ENCODE measurements around the gene MAP3K14. TPM values are rescaled to one million over a fixed set of nuclear protein-coding genes. Genes with fewer than 3 reads are reported as not detected.
A peak's percentile ranks its signal among the peaks of the same experiment; 100 is the strongest.

The MAP3K14 gene
- total and polyA plus RNA-seq, 10 of the 15 experiments (the other 5 are each of a cell fraction or from before 2014, with no cell fraction given): 2.1 to 33.3 (median 19.7) TPM

GRCh38 chr17:45353043-45353442 is 36.2 kb upstream of the MAP3K14 start:
- Histone ChIP-seq H3K27me3 (replicated peaks in 1 of 2; ENCODE audit: control insufficient read depth in 2 of 2, insufficient read depth in 2 of 2, low read length in 1 of 2) (no peaks in the 10 kb centered on the region), H3K9ac (ENCODE audit: control insufficient read depth, insufficient read depth, low read length) (no peak overlapping the region), H3K36me3 (ENCODE audit: control insufficient read depth in 2 of 2, insufficient read depth in 2 of 2, low read length in 1 of 2) (no peaks in the 10 kb centered on the region), H2AFZ (ENCODE audit: control insufficient read depth, low read depth, low read length) (no peak overlapping the region), H3K79me2 (ENCODE audit: control insufficient read depth, insufficient read depth, low read length) (no peaks in the 10 kb centered on the region), H3K27ac (ENCODE audit: control insufficient read depth, insufficient read depth) (no peak overlapping the region), H3K4me1 (ENCODE audit: control insufficient read depth, insufficient read depth, low read length) (peaks cover 24% of the 10 kb centered on the region), H3K4me2 (ENCODE audit: control insufficient read depth, insufficient read depth) (0 out of 2 replicates have a peak overlapping the region, but pooled peaks have one; percentile 33), H3K9me3 (replicated peaks; ENCODE audit: control insufficient read depth, insufficient read depth, low read length) (peaks cover 5% of the 10 kb centered on the region), H4K20me1 (ENCODE audit: control insufficient read depth, insufficient read depth) (no peaks in the 10 kb centered on the region), H3K4me3 (no peak overlapping the region)
- ChIA-PET SMC1A (ENCODE audit: uncharacterized antibody, unreplicated experiment) (interaction anchor here (1.0 kb wide), 1 partner anchor 31 kb away, joined by 3 read pairs; no protein-coding TSS in a partner anchor), POLR2A (no interaction called here), CTCF (no interaction called here), RAD21 (ENCODE audit: unreplicated experiment) (no interaction called here)
- intact Hi-C loops (cut with micrococcal nuclease; ENCODE audit: unreplicated experiment) (no loop called here), in situ Hi-C loops (cut with MboI) (no loop called here)
- BruUV-seq (replicated peaks): no TSS peak
- ATAC-seq (peak; percentile 71), FAIRE-seq (no peak), DNase-seq (ENCODE audit: low read depth, low spot score) (peak; percentile 79)
- WGBS (ENCODE audit: insufficient coverage, insufficient replicate concordance, low lambda C conversion rate, missing lambda C conversion rate): 7% methylated on average over 4 of the region's 4 CpGs
- TF ChIP-seq NBN (IDR thresholded peaks at IDR 0.05) (peak; percentile 47; the same call in 1 of the 2 replicates), STAT1 (conservative IDR thresholded peaks at IDR 0.05) (no peak), RAD21 (IDR thresholded peaks at IDR 0.05; ENCODE audit: insufficient read depth, low read depth, low read length) (no peak), IKZF2 (IDR thresholded peaks at IDR 0.05) (peak; percentile 94 to 95), JUNB (IDR thresholded peaks at IDR 0.05) (peak; percentile 75), HDAC6 (IDR thresholded peaks at IDR 0.05; ENCODE audit: unreplicated experiment) (no peak), NFYB (IDR thresholded peaks at IDR 0.05; ENCODE audit: insufficient read depth, low read depth, low read length) (peak; percentile 70; the same call in 1 of the 2 replicates), PAX8 (IDR thresholded peaks at IDR 0.05) (no peak), EP300 (IDR thresholded peaks at IDR 0.05; ENCODE audit: borderline replicate concordance in 1 of 2, control insufficient read depth in 1 of 2, low read depth in 2 of 2, low read length in 2 of 2) (peak; percentile 76 to 81; a peak in 3 of 4 replicates), EED (IDR thresholded peaks at IDR 0.05; ENCODE audit: low read depth) (peak; percentile 95), RCOR1 (conservative IDR thresholded peaks at IDR 0.05; ENCODE audit: low read depth, low read length) (no peak), RAD51 (IDR thresholded peaks at IDR 0.05) (peak; percentile 93), BACH1 (IDR thresholded peaks at IDR 0.05; ENCODE audit: borderline replicate concordance) (peak; percentile 74; the same call in 1 of the 2 replicates), HSF1 (IDR thresholded peaks at IDR 0.05; ENCODE audit: low read depth, low read length) (no peak), NFIC (IDR thresholded peaks at IDR 0.05; ENCODE audit: low read depth, low read length) (peak; percentile 92; the same call in 1 of the 2 replicates), SKIL (IDR thresholded peaks at IDR 0.05; ENCODE audit: low read depth, poor library complexity, severe bottlenecking) (peak; percentile 51), RELA (IDR thresholded peaks at IDR 0.05; ENCODE audit: borderline replicate concordance, partially characterized antibody) (peak; percentile 97)
- TF ChIP-seq, protein P1, sequence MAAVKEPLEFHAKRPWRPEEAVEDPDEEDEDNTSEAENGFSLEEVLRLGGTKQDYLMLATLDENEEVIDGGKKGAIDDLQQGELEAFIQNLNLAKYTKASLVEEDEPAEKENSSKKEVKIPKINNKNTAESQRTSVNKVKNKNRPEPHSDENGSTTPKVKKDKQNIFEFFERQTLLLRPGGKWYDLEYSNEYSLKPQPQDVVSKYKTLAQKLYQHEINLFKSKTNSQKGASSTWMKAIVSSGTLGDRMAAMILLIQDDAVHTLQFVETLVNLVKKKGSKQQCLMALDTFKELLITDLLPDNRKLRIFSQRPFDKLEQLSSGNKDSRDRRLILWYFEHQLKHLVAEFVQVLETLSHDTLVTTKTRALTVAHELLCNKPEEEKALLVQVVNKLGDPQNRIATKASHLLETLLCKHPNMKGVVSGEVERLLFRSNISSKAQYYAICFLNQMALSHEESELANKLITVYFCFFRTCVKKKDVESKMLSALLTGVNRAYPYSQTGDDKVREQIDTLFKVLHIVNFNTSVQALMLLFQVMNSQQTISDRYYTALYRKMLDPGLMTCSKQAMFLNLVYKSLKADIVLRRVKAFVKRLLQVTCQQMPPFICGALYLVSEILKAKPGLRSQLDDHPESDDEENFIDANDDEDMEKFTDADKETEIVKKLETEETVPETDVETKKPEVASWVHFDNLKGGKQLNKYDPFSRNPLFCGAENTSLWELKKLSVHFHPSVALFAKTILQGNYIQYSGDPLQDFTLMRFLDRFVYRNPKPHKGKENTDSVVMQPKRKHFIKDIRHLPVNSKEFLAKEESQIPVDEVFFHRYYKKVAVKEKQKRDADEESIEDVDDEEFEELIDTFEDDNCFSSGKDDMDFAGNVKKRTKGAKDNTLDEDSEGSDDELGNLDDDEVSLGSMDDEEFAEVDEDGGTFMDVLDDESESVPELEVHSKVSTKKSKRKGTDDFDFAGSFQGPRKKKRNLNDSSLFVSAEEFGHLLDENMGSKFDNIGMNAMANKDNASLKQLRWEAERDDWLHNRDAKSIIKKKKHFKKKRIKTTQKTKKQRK (IDR thresholded peaks at IDR 0.05; ENCODE audit: low read depth, low read length): no peak

Data from GM12878 (cell line).